GM18907 (cell line): Measurements from ENCODE around the gene PPP2R5B.
"Not testable (repeated sequence)": the region's sequence is repeated elsewhere in the genome, so short reads cannot be mapped to it uniquely, and the experiment has no call there.

ENCODE experiments used
- ATAC-seq: cut with Tn5 transposase; IDR thresholded peaks from one replicate; pipeline ENCODE4 v1.9.1; 2021; ENCODE audit warnings: mild to moderate bottlenecking, moderate library complexity; ENCODE audit not compliant: unreplicated experiment

Gene PPP2R5B

GRCh38 chr11:64971421-64972233 is 47.1 kb downstream of the PPP2R5B start, which contains the start of gene MAJIN:
MAJIN (minus strand) TSS chr11:64972108; CDS start chr11:64959405, 12,703 bp downstream.
- ATAC-seq = no peak

GRCh38 chr11:64974124-64974523 is 49.6 kb downstream of the PPP2R5B start:
- no peak for ATAC-seq

- no peak for ATAC-seq
Observed at GRCh38 chr11:64976651-64977050, 52.2 kb downstream of the PPP2R5B start.

GRCh38 chr11:64983339-64983738 is 58.9 kb downstream of the PPP2R5B start:
- ATAC-seq = not testable (repeated sequence)
